ENCODE data around the gene GNPTAB. TPM values are rescaled to one million over a fixed set of nuclear protein-coding genes. Genes with fewer than 3 reads are reported as not detected.

GNPTAB gene
- total RNA-seq, 1 experiment from 2014 or later: 26.5 TPM

DNA sequence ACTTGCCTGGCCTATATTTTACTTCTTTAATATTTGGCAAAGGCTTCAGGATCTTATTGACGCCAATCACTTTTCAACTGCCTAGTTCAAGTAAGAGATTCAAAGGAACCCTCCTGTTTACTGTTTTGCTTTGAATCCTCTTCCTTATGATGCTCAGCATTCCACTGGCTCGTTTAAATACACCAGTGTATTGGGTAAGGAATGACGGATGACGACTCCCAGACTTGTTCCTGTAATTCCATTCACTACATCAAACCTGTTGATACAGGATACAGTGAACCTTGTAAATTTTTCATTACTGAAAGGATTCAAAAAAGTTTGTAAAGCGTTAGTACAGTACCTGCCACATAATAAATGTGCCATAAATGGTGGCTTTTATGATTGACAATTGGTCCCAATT is 89.8 kb downstream of the GNPTAB start:
- H3K4me1 ChIP-seq (replicated peaks; ENCODE audit: insufficient read depth): no peaks in the 10 kb centered on the region
- TF ChIP-seq, protein P1, sequence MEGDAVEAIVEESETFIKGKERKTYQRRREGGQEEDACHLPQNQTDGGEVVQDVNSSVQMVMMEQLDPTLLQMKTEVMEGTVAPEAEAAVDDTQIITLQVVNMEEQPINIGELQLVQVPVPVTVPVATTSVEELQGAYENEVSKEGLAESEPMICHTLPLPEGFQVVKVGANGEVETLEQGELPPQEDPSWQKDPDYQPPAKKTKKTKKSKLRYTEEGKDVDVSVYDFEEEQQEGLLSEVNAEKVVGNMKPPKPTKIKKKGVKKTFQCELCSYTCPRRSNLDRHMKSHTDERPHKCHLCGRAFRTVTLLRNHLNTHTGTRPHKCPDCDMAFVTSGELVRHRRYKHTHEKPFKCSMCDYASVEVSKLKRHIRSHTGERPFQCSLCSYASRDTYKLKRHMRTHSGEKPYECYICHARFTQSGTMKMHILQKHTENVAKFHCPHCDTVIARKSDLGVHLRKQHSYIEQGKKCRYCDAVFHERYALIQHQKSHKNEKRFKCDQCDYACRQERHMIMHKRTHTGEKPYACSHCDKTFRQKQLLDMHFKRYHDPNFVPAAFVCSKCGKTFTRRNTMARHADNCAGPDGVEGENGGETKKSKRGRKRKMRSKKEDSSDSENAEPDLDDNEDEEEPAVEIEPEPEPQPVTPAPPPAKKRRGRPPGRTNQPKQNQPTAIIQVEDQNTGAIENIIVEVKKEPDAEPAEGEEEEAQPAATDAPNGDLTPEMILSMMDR (conservative IDR thresholded peaks at IDR 0.05): no peak
- TF ChIP-seq EZH2 (IDR thresholded peaks at IDR 0.05; ENCODE audit: low read depth): no peak
- ChIA-PET CTCF (no interaction called here), POLR2A (ENCODE audit: unreplicated experiment) (no interaction called here)
- DNase-seq: no peak
- H3K4me2 ChIP-seq: no peak overlapping the region
- BruUV-seq (replicated peaks): no TSS peak
- no peaks in the 10 kb centered on the region for H3K27me3 ChIP-seq (ENCODE audit: insufficient read depth, low read depth)
- no peaks in the 10 kb centered on the region for H4K20me1 ChIP-seq (ENCODE audit: insufficient read depth)
- H3F3A ChIP-seq (ENCODE audit: insufficient read depth, low read depth): no peaks in the 10 kb centered on the region
- H3K9me3 ChIP-seq (ENCODE audit: insufficient read depth, low read depth): no peaks in the 10 kb centered on the region
- H3K27ac ChIP-seq: no peak overlapping the region
- H3K36me3 ChIP-seq (ENCODE audit: low read depth): no peaks in the 10 kb centered on the region
- no peak overlapping the region for H3K4me3 ChIP-seq
- intact Hi-C loops (cut with micrococcal nuclease; ENCODE audit: unreplicated experiment): no loop called here
- H2AFZ ChIP-seq: no peak overlapping the region
- H3K9me2 ChIP-seq (ENCODE audit: insufficient read depth): no peaks in the 10 kb centered on the region
- no peaks in the 10 kb centered on the region for H3K79me2 ChIP-seq (ENCODE audit: low read depth)

DNA sequence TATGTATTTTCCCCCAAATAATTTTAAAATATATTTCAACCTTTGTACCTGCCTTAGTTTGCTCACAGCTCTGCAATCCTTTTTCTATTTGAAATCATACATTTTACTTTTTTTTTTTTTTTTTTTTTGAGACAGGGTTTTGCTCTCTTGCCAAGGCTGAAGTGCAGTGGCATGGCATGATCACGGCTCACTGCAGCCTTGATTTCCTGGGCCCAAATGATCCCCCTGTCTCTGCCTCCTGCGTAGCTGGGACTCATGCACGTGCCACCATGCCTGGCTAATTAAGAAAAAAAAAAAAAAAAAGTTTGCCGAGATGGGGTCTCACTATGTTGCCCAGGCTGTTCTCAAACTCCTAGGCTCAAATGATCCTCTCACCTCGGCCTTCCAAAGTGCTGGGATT is 90.2 kb downstream of the GNPTAB start:
- Histone ChIP-seq H3K79me2 (ENCODE audit: low read depth) (no peaks in the 10 kb centered on the region), H3K4me2 (no peak overlapping the region), H3K4me1 (replicated peaks; ENCODE audit: insufficient read depth) (no peaks in the 10 kb centered on the region), H3K9me2 (ENCODE audit: insufficient read depth) (no peaks in the 10 kb centered on the region), H4K20me1 (ENCODE audit: insufficient read depth) (no peaks in the 10 kb centered on the region), H2AFZ (no peak overlapping the region), H3K9me3 (ENCODE audit: insufficient read depth, low read depth) (no peaks in the 10 kb centered on the region), H3K36me3 (ENCODE audit: low read depth) (no peaks in the 10 kb centered on the region), H3K27ac (no peak overlapping the region), H3K27me3 (ENCODE audit: insufficient read depth, low read depth) (no peaks in the 10 kb centered on the region), H3K4me3 (no peak overlapping the region), H3F3A (ENCODE audit: insufficient read depth, low read depth) (no peaks in the 10 kb centered on the region)
- intact Hi-C loops (cut with micrococcal nuclease; ENCODE audit: unreplicated experiment): no loop called here
- CTCF ChIA-PET: interaction anchor here (0.6 kb wide), 1 partner anchor 772 kb away, joined by 5 read pairs; no protein-coding TSS in a partner anchor
- TF ChIP-seq, protein P1 (conservative IDR thresholded peaks at IDR 0.05): no peak
- TF ChIP-seq EZH2 (IDR thresholded peaks at IDR 0.05; ENCODE audit: low read depth): no peak
- no peak for DNase-seq
- no TSS peak for BruUV-seq (replicated peaks)
- POLR2A ChIA-PET (ENCODE audit: unreplicated experiment): no interaction called here

DNA sequence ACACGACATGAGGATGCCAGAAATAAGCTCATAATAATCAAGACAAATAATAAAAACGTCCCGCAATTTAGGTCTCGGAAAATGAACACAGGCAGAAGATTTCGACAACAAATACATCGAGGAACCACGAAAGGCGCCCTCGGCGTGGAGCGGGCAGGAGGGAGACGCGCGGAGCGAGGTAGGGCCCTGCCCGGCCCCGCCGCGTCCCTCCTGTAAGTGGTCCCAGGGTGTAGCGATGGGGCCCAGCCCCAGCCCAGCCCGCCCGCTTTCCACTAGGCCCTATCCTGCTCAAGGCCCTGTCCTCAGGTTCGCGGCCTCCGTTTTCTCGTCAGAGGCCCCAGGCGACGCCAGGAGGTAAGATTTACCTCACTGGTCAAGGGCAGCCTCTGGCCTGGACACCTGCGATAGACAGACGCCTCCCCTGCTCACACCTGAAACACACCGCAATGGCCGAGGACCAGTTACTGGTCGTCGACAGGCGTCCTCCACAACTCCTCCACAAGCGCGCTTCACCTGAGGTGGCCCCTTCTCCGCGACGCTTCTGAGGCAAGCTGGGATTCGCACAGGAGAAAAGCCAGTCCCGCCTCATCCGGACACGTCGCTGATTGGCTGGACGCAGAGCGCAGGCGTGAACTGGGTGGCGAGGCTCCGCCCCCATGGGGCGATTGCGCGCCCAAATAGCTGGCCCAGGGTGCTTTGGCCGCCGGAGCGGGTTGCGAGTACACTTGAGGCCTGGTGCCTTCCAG is 91.7 kb downstream of the GNPTAB start, which contains the start of gene SYCP3:
Gene SYCP3 (minus strand): TSS at position 543 of the 746 bp plus-strand sequence. CDS start 1,527 bp downstream, outside the sequence.
- H3K4me1 ChIP-seq (replicated peaks; ENCODE audit: insufficient read depth): no peaks in the 10 kb centered on the region
- H3K9me3 ChIP-seq (ENCODE audit: insufficient read depth, low read depth): no peaks in the 10 kb centered on the region
- no peaks in the 10 kb centered on the region for H3K36me3 ChIP-seq (ENCODE audit: low read depth)
- no peaks in the 10 kb centered on the region for H4K20me1 ChIP-seq (ENCODE audit: insufficient read depth)
- no peak within 1 kb of the TSS for H3K4me2 ChIP-seq
- intact Hi-C loops (cut with micrococcal nuclease; ENCODE audit: unreplicated experiment): no loop called here
- no TSS peak for BruUV-seq (replicated peaks)
- no peaks in the 10 kb centered on the region for H3K9me2 ChIP-seq (ENCODE audit: insufficient read depth)
- CTCF ChIA-PET: no interaction called here
- no peak for DNase-seq
- TF ChIP-seq EZH2 (IDR thresholded peaks at IDR 0.05; ENCODE audit: low read depth): no peak
- TF ChIP-seq, protein P1 (conservative IDR thresholded peaks at IDR 0.05): no peak
- POLR2A ChIA-PET (ENCODE audit: unreplicated experiment): interaction anchor here (0.7 kb wide), 1 partner anchor 24 kb away, joined by 3 read pairs; no protein-coding TSS in a partner anchor
- H3F3A ChIP-seq (ENCODE audit: insufficient read depth, low read depth): no peaks in the 10 kb centered on the region
- H3K27me3 ChIP-seq (ENCODE audit: insufficient read depth, low read depth): no peaks in the 10 kb centered on the region
- H2AFZ ChIP-seq: no peak within 1 kb of the TSS
- H3K4me3 ChIP-seq: no peak within 1 kb of the TSS
- H3K79me2 ChIP-seq (ENCODE audit: low read depth): no peaks in the 10 kb centered on the region
- H3K27ac ChIP-seq: no peak within 1 kb of the TSS

All from PC-9 (cell line).